Stimulated activated CD8-positive, alpha-beta memory T cell treated with anti-CD3 and anti-CD28 coated beads, Interleukin-7, amount 100 ng/mL, for 24 hours (primary cell): ENCODE results near the gene COL1A2.

Source experiments
- DNase-seq: peaks from one replicate; pipeline ENCODE4 v3.0.0-alpha.2; 2020; ENCODE audit warnings: low read depth

The COL1A2 gene

DNA sequence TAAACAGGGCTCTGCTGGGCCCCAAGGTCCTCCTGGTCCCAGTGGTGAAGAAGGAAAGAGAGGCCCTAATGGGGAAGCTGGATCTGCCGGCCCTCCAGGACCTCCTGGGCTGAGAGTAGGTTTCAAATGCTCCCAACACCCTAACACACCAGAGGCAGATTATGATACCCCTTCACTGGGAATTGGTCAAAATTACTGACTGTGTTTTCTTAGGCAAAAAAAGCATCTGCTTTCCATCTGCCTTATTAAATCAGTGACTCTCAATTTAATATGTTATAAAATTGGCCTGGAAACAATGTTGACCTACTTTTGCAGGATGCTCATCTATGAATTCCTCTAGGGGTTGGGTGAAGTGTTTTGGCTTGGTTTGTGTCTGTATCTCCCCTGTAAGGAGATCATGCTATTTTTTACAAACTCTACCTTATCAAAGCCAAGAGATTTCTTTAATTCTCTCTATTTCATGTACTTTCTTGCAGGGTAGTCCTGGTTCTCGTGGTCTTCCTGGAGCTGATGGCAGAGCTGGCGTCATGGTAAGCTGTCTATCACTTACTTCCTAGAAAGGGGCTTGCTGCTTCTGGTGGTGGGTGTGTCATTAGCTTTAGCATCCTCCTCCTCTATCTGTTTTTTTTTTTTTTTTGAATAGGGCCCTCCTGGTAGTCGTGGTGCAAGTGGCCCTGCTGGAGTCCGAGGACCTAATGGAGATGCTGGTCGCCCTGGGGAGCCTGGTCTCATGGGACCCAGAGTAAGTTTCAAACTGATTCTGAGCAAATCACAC lies 15.9 kb downstream of the COL1A2 start:
- no peak for DNase-seq

DNA sequence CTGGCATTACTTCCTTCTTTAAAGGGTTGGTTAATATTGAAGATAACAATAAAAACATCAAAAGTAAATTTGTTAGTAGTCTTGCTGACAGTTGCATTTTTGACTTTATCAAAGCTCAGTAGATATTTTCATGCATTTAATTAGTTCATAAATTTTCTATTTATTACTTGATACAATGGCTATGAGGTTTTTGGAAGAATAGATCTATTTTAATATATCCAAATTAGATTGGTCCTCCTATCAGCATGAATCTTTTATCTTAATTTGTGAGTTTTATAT lies 16.4 kb downstream of the COL1A2 start:
- no peak for DNase-seq

DNA sequence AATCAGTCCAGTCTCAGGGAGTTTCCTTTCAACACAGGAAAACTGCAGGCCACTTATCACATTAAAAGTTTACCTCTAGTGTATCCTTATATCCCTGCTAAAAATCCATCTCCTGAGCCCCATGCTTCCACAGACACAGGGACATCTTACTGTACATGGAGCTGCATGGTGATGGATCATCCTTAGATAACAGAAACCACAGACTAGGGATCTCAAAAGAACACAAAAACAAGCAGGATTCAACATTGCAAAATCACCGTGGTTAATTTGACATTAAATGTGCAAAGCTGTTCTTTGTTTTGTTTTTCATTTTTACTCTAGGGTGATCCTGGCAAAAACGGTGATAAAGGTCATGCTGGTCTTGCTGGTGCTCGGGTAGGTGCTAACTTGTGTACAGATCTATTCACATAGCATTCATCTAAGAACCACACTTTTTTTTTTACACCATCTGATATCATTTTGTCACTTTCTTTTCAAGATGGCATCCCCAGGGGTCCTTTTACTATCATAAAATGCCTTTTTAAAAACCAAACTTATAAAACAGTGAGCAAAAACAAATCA lies 18.1 kb downstream of the COL1A2 start:
- no peak for DNase-seq

DNA sequence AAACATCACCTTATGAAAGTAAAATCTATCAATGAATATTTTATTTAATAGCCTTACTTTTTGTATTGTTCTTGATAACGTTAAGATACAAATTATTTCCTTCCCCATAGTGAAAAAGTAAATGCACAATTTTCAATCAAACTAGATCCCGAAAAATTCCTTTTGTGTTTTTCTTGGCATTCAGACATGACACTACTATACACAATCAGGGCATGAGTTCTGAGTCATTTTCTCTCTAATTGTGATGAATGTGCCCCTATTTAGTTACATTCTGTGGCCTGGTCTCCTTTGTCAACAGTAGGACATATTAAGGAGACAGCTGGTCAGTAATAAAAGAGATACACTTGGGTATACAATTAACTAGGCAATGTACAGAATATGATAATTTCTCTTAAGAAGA lies 19.8 kb downstream of the COL1A2 start:
- no peak for DNase-seq

DNA sequence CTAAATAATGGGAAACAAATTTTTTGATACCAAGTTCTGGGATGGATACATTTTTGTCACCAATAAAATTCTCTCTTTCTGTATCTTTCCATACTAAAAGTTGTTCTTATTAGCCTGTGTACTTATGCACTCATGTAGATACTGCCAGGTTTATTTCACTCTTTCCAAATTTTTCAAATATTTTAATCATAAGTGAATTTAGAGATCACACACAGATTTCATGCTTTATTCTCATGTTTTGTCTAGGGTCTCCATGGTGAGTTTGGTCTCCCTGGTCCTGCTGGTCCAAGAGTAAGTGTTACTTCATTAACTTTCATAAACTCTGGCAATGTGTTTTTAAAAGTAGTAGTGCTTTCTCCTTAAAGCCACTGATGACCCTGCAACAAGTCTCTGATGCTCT lies 20.3 kb downstream of the COL1A2 start:
- no peak for DNase-seq

DNA sequence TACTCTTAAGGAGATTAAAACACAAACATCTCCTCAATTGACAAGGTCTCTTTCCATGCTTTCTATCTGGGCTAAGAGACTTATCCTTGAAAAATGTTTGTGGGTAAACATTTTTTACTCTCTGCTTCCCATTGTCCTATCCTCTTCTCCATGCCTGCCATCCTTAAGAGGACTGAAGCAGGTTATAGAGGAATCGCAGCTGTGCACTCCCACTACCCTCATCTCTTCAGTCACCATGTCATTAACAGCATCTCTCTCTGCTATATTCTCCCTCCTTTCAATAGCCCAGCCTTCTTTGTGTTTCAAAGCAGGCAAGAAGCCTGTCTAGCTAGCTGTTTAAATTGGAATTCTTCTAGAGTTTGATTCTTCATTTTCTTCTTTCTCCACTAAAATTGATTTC lies 22.6 kb downstream of the COL1A2 start:
- no peak for DNase-seq

DNA sequence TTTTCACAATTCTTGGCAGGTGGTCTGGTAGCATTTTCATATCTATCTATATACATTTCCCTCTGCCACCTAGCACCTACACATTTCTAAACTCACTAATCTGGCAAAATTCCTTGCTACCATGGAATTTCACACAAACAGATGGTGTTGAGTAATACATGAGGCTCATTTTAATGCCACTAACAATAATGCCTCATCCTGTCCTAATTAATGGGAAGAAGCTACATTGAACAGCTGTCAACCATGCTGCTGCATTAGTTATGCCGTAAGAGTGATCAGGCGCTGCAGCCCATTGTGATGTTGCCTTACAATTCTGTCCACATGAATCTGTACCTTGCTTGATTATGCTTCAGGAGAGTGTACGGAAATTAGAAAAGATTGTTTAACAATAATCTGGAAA lies 23.2 kb downstream of the COL1A2 start:
- DNase-seq: no peak

DNA sequence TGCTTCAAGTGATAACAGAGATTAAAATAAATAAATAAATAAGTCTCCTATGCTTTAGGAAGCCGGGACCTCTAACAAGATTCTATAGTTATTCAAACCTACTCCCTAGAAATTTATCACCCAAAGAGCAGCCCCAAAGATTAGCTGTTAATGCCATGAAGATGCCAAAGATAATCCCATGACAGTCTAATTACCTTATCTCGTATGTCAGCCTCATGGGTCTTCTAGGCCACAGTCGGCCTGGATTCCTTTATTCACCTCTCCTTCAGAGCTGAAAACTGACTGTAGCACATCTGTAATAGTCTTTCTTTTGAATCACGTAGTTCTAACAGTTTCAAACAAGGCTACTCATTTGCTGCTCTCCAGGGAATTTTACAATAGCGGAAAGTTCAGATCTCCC lies 24.2 kb downstream of the COL1A2 start:
- no peak for DNase-seq

DNA sequence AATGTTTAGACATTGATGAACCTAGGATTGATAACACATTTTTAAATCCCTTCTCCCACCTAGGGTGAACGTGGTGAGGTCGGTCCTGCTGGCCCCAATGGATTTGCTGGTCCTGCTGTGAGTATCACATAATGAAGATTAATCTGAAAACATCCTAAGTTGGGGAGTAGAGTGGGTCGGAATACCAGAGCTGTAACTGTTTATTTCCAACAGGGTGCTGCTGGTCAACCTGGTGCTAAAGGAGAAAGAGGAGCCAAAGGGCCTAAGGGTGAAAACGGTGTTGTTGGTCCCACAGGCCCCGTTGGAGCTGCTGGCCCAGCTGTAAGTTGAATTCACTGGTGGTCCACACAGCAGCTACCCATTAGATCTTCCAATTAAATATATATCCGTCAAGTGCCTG lies 25.6 kb downstream of the COL1A2 start:
- no peak for DNase-seq

DNA sequence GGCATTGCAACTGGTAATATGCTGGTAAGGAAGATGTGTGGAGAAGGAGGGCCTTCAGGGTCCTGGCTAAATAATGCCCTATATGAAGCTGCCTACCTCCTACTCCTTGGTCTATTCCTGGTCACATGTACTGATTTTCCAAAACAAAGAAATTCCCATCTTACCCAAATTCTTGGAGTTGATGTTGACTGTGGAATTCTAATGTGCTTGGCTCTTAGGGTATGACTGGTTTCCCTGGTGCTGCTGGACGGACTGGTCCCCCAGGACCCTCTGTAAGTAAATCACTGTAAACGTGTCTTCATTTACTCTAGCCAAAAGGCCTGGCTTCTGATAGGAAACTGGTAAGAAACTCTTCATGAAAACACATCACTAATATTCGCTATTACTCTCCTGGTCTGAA lies 27.0 kb downstream of the COL1A2 start:
- DNase-seq: no peak

DNA sequence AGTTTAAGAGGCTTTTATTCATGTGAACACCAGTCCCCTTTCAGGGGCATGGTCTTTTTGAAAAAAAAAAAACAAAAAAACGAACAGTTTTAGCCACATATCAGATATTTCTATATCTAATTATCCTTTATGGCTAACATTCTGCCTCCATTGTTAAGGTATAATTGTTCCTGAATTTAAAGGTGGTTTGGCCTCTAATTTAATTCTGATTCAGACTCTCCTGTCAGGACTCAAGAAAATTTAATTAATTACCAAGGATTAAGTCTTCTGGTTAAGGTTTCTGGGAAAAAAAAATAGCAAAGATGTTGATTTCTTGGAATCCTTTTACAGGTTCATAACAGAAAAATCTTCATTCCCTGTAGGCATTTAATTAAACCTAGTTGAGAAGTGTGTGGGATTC lies 27.4 kb downstream of the COL1A2 start:
- no peak for DNase-seq

DNA sequence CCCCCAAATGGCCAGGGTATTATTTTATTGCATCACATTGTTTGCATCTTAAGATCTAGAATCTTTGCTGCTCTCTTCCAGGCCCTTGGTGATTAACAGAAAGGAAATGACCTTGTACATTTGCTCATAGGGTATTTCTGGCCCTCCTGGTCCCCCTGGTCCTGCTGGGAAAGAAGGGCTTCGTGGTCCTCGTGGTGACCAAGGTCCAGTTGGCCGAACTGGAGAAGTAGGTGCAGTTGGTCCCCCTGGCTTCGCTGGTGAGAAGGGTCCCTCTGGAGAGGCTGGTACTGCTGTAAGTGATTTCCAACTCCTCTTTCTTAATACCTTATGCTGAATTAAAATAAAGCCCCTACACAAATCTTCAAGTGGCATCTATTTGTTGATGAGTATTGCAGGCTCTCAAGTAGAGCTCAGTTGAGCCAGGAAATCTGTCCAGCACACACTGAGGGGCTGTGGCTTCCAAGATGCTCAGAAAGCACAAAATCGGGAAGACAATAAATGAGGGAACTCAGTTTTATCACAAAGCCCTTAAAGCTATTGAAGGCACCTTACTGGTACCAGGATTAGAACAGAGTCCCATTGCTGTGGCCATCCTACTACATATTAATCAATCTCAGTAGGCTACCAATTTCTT lies 28.2 kb downstream of the COL1A2 start:
- no peak for DNase-seq

DNA sequence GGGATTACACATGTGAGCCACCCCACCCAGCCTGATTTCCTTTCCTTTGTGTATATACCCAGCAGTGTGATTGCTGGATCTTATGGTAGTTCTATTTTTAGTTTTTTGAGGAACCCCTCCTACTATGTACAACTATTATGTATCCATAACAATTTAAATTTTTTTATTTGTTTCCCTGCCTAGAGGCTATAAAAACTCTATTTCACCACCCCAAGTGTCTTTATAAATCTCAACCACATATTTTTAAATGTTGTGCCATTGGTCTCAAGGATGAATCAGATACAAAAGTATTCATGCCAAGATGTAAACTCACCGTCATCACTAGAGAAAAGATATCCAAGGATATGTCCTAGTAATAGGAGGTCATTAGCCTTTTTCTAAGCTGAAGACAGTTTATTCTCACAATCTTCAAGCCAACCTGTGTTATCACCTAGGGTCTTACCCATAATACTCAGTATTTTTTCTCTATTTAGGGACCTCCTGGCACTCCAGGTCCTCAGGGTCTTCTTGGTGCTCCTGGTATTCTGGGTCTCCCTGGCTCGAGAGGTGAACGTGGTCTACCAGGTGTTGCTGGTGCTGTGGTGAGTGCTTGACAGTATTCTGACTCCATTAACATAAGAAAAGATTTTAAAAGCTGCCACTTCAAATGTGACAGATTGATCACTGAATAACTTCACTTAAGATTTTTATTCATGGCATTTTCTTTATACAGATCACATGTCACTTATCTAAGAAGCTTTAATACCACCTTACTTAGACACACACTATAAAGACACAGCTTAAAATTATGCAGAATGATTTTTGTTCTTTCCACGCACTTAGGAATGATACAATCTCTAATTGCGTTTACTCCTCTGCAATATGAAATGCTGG lies 29.4 kb downstream of the COL1A2 start:
- DNase-seq: no peak

DNA sequence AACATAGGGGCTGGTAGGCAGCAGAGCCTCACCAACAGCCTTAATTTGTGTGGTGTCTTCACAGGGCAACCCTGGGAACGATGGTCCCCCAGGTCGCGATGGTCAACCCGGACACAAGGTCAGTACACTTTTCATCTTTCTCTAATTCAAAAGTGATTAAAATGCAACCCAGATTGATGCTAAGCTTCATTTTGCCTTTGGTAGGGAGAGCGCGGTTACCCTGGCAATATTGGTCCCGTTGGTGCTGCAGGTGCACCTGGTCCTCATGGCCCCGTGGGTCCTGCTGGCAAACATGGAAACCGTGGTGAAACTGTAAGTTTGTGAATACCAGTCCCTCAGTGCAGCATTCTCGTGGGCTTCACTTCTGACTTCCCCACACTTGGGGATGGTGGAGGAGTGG lies 30.9 kb downstream of the COL1A2 start:
- DNase-seq: no peak

DNA sequence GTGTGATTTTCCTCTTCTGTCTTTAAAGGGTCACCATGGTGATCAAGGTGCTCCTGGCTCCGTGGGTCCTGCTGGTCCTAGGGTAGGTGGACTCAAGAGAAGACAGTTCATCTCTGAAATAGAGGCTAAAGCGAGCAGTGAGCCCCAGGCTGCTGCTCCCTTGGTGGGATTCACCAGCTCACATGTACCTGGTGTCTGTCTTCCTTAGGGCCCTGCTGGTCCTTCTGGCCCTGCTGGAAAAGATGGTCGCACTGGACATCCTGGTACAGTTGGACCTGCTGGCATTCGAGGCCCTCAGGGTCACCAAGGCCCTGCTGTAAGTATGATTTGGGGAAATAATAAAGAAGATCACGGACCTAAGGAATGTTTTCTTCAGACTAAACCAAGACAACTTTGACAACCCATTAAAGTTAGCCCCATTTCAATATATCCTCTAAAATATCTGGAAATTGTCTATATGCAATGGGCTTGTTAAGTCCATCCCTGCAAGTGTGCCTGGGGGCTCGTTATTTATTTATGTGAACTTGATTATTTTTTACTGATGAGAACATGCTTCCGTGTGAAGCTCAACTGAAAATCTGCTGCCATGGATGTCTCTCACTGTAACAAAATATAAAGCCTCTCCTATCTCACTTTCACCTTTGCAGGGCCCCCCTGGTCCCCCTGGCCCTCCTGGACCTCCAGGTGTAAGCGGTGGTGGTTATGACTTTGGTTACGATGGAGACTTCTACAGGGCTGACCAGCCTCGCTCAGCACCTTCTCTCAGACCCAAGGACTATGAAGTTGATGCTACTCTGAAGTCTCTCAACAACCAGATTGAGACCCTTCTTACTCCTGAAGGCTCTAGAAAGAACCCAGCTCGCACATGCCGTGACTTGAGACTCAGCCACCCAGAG lies 32.5 kb downstream of the COL1A2 start:
- no peak for DNase-seq

DNA sequence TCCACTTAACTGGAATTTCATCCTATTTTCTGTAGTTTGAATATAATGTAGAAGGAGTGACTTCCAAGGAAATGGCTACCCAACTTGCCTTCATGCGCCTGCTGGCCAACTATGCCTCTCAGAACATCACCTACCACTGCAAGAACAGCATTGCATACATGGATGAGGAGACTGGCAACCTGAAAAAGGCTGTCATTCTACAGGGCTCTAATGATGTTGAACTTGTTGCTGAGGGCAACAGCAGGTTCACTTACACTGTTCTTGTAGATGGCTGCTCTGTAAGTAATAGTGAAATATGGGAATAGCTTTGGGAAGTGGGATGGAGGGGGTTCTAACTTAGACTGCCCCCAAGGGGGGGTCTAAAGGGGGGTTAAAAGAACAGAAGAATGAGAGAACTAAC lies 34.5 kb downstream of the COL1A2 start:
- no peak for DNase-seq

DNA sequence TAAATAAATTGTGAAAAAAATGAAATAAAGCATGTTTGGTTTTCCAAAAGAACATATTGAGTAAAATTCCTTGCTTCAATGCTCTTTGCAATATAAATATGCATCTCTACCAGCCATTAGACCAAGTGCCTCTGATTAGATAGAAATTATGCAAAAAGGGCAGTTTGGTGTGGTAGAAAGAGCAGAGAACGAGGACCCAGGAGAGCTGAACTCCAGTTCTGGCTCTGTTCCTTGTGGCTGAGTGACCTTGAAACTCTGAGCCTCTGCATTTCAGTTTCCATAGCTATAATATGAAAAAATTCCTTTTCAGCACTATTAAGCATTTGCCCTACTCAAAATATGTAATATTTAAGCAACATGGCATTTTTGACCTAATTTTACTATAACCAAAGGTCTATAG lies 36.5 kb downstream of the COL1A2 start:
- DNase-seq: no peak

DNA sequence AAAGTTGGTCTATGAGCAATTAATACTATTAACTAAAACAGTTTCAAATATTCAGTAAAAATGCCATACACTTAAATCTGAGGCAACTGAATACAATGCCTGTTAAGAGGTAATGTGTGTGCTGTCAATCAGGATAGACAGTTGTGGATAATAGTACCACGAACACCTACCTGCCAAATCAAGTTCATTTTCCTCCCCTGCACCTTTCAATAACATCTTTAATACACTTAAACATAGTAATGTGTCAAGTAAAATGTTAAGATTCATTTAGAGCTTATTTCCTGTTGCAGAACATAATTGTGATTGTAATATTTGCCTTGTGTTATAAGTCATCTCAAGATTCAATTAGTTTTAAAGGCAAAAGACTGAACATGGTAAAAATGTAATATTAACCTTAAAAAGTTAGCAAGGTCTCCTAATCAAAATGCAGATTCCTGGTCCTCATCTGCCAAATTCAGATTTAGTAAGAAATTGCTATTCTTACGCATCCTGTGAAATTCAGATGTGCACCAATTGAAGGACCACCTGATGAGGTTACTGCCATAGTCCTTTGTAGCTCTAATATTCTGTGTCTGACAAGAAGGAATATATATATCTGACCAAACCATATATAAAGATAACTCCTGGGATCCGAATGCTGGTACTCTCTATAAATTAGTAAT lies 37.1 kb downstream of the COL1A2 start:
- no peak for DNase-seq

DNA sequence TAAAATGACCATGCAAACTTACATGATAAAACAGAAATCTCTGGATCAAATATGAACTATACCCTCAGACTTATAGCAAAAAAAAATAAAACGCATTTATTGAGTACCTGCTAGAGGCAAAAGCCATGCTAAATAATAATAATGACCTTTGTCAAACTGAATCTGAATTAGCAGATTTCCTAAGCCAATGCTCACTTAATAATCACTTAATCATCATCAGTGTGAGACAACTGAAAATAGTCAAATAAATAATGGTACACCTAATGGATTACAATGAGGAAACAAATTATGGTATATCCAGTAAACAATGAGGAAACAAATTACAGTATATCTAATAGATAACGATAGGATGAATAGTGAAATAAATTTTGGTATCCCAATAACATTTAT lies 37.6 kb downstream of the COL1A2 start:
- DNase-seq: no peak

DNA sequence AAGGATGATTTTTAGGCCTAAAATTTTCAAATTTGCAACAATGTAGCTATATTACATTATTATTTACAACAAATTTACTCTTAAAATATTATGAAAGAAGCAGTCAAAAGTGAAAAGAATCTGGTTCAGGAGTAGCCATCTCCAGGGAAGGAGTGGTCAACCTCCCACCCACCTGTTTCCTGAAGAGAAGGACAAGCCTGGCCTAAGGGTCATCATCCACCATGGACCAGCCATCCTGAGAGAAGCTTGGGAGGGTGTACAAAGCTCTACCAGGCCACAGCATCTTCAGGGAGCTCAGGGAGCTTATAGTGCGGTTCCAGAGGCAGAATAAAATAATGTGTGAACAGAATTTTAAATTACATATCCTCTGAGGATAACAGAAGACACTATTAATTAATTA lies 38.1 kb downstream of the COL1A2 start:
- DNase-seq: no peak

DNA sequence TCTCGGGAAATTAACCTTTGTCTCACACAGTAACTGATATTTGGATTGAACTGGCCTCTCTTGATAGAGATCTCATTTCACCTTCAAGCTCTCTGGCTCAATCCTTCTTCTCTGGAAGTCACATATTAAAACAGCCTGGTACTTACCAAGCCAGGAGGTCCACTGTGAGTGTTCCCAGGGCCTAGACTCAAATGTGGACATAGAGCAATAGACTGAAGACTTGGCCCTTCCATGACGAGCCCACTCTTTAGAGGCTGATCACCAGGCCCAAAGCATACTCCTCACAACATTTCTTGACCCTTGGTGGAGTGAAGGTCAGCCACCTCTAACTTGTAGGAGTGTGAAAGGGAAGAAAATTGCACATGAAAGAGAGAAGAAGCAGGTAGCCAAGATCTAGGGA lies 38.5 kb downstream of the COL1A2 start:
- DNase-seq: no peak
